Measurements from ENCODE around the gene SDS.

DNA sequence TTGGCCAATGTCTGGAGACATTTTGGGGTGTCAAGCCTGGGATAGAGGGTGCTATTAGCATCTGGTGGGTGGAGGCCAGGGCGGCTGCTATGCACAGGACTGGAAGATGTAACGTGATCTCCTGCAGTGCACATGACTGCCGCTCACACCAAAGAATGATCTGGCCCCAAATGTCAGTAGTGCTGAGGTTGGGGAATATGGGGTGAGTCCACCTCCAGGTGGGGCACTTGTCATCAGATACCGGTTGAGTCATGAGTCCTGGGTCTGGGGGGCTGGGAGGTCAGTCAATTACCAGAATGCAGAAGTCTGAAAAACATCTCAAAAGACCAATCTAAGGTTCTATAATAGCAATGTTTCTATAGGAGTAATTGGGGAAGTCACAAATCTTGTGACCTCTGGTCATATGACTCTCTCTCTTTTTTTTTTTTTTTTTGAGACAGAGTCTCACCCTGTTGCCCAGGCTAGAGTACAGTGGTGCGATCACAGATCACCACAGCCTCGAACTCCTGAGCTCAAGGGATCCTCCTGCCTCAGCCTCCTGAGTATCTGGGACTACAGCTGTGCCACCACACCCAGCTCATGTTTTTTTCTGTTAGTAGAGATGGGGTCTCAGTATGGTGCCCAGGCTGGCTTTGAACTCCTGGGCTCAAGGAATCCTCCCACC is 12.5 kb upstream of the SDS start:
- TF ChIP-seq RAD21 (IDR thresholded peaks at IDR 0.05; ENCODE audit: low read depth) = no peak
- no peak for TF ChIP-seq CEBPB (IDR thresholded peaks at IDR 0.05)
- TF ChIP-seq YY1 (IDR thresholded peaks at IDR 0.05; ENCODE audit: low read depth) = no peak
- TF ChIP-seq, protein P1, sequence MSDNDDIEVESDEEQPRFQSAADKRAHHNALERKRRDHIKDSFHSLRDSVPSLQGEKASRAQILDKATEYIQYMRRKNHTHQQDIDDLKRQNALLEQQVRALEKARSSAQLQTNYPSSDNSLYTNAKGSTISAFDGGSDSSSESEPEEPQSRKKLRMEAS (IDR thresholded peaks at IDR 0.05) = no peak
- no peak for TF ChIP-seq EGR1 (IDR thresholded peaks at IDR 0.05)
- no peak for TF ChIP-seq CREB1 (IDR thresholded peaks at IDR 0.05; ENCODE audit: low read depth)
- TF ChIP-seq TCF12 (IDR thresholded peaks at IDR 0.05; ENCODE audit: low read depth) = no peak
- TF ChIP-seq, protein P2, sequence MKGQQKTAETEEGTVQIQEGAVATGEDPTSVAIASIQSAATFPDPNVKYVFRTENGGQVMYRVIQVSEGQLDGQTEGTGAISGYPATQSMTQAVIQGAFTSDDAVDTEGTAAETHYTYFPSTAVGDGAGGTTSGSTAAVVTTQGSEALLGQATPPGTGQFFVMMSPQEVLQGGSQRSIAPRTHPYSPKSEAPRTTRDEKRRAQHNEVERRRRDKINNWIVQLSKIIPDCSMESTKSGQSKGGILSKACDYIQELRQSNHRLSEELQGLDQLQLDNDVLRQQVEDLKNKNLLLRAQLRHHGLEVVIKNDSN (IDR thresholded peaks at IDR 0.05) = peak; percentile 35
- TF ChIP-seq TEAD4 (IDR thresholded peaks at IDR 0.05) = no peak
- TF ChIP-seq EP300 (IDR thresholded peaks at IDR 0.05; ENCODE audit: borderline replicate concordance) = no peak
- no peak for TF ChIP-seq NFIC (IDR thresholded peaks at IDR 0.05)
- no peak for TF ChIP-seq FOXM1 (IDR thresholded peaks at IDR 0.05; ENCODE audit: borderline replicate concordance, low read depth)
- TF ChIP-seq, protein P3, sequence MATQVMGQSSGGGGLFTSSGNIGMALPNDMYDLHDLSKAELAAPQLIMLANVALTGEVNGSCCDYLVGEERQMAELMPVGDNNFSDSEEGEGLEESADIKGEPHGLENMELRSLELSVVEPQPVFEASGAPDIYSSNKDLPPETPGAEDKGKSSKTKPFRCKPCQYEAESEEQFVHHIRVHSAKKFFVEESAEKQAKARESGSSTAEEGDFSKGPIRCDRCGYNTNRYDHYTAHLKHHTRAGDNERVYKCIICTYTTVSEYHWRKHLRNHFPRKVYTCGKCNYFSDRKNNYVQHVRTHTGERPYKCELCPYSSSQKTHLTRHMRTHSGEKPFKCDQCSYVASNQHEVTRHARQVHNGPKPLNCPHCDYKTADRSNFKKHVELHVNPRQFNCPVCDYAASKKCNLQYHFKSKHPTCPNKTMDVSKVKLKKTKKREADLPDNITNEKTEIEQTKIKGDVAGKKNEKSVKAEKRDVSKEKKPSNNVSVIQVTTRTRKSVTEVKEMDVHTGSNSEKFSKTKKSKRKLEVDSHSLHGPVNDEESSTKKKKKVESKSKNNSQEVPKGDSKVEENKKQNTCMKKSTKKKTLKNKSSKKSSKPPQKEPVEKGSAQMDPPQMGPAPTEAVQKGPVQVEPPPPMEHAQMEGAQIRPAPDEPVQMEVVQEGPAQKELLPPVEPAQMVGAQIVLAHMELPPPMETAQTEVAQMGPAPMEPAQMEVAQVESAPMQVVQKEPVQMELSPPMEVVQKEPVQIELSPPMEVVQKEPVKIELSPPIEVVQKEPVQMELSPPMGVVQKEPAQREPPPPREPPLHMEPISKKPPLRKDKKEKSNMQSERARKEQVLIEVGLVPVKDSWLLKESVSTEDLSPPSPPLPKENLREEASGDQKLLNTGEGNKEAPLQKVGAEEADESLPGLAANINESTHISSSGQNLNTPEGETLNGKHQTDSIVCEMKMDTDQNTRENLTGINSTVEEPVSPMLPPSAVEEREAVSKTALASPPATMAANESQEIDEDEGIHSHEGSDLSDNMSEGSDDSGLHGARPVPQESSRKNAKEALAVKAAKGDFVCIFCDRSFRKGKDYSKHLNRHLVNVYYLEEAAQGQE (IDR thresholded peaks at IDR 0.05; ENCODE audit: low read depth) = no peak
- TF ChIP-seq ZBTB7A (IDR thresholded peaks at IDR 0.05; ENCODE audit: low read depth) = no peak
